ENCODE data around the gene KLHL36. TPM values are rescaled to one million over a fixed set of nuclear protein-coding genes. Genes with fewer than 3 reads are reported as not detected.

Gene KLHL36
- total RNA-seq, 1 experiment from 2014 or later = 79.0 TPM

GRCh38 chr16:84599521-84600202 lies 48.6 kb upstream of the KLHL36 start:
- BruUV-seq (replicated peaks) = no TSS peak
- RAD21 ChIA-PET (ENCODE audit: low non-redundant PET in 1 of 2, low total read pairs in 2 of 2, uncharacterized antibody in 2 of 2, unreplicated experiment in 2 of 2) = no interaction called here
- CTCF ChIA-PET = no interaction called here

More at GRCh38 chr16:84599521-84600202, 48.6 kb upstream of the KLHL36 start:
- TF ChIP-seq FOSL1 (IDR thresholded peaks at IDR 0.05; ENCODE audit: low read depth) = no peak
- TF ChIP-seq, protein P1, sequence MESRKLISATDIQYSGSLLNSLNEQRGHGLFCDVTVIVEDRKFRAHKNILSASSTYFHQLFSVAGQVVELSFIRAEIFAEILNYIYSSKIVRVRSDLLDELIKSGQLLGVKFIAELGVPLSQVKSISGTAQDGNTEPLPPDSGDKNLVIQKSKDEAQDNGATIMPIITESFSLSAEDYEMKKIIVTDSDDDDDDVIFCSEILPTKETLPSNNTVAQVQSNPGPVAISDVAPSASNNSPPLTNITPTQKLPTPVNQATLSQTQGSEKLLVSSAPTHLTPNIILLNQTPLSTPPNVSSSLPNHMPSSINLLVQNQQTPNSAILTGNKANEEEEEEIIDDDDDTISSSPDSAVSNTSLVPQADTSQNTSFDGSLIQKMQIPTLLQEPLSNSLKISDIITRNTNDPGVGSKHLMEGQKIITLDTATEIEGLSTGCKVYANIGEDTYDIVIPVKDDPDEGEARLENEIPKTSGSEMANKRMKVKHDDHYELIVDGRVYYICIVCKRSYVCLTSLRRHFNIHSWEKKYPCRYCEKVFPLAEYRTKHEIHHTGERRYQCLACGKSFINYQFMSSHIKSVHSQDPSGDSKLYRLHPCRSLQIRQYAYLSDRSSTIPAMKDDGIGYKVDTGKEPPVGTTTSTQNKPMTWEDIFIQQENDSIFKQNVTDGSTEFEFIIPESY (IDR thresholded peaks at IDR 0.05; ENCODE audit: extremely low read depth, insufficient replicate concordance, low read length) = no peak
- TF ChIP-seq EGR1 (IDR thresholded peaks at IDR 0.05; ENCODE audit: low read depth) = no peak
- no peak for TF ChIP-seq RAD21 (IDR thresholded peaks at IDR 0.05; ENCODE audit: low read depth)
- no peak for TF ChIP-seq ELF1 (IDR thresholded peaks at IDR 0.05; ENCODE audit: borderline replicate concordance, low read depth)
- H3K79me2 ChIP-seq (ENCODE audit: insufficient read depth, low read length) = peaks cover 88% of the 10 kb centered on the region
- no peak overlapping the region for H2AFZ ChIP-seq (ENCODE audit: low read depth, low read length, poor library complexity, severe bottlenecking)
- H3K27me3 ChIP-seq (ENCODE audit: insufficient read depth, low read length) = no peaks in the 10 kb centered on the region
- ATAC-seq (no peak), DNase-seq (ENCODE audit: low read depth, low spot score) (no peak)
- H3K4me3 ChIP-seq (replicated peaks in 1 of 2; ENCODE audit: low read depth in 1 of 2, low read length in 2 of 2) = no peak overlapping the region
- no peaks in the 10 kb centered on the region for H3K36me3 ChIP-seq (ENCODE audit: control insufficient read depth in 1 of 2, insufficient read depth in 2 of 2, low read length in 2 of 2)
- H3K4me2 ChIP-seq (ENCODE audit: low read length) = no peak overlapping the region
- H3K4me1 ChIP-seq (ENCODE audit: control insufficient read depth in 1 of 2, insufficient read depth in 2 of 2, low read length in 2 of 2) = peaks cover 35 to 43% of the 10 kb centered on the region in 2 experiments
- intact Hi-C loops (cut with micrococcal nuclease) = no loop called here
- H3K9me2 ChIP-seq (ENCODE audit: insufficient read depth) = no peaks in the 10 kb centered on the region
- H3K9ac ChIP-seq (ENCODE audit: low read length) = no peak overlapping the region
- H3K27ac ChIP-seq (ENCODE audit: low read depth, low read length) = no peak overlapping the region
- peaks cover 4% of the 10 kb centered on the region; the same call in 1 of the 2 replicates for H4K20me1 ChIP-seq (ENCODE audit: insufficient read depth)
- POLR2A ChIA-PET = no interaction called here
- H3K9me3 ChIP-seq (ENCODE audit: control insufficient read depth in 1 of 2, insufficient read depth in 1 of 2, low read depth in 1 of 2, low read length in 2 of 2) = no peaks in the 10 kb centered on the region
